Measurements from ENCODE around the gene TET2.
A peak's percentile ranks its signal among the peaks of the same experiment; 100 is the strongest.

Gene TET2

GRCh38 chr4:105265689-105266088 is 119.0 kb downstream of the TET2 start:
- Mint-ChIP-seq H3K27me3 (no peaks in the 10 kb centered on the region), H3K4me3 (no peak overlapping the region), H3K27ac (no peak overlapping the region), H3K36me3 (ENCODE audit: low read depth) (peaks cover 90% of the 10 kb centered on the region), H3K9me3 (no peaks in the 10 kb centered on the region), H3K4me1 (ENCODE audit: low read depth) (peaks cover 4% of the 10 kb centered on the region)
- no peak for DNase-seq

GRCh38 chr4:105267280-105267679 is 120.6 kb downstream of the TET2 start:
- DNase-seq, result no peak
- H3K4me3 Mint-ChIP-seq, result no peak overlapping the region
- peaks cover 9% of the 10 kb centered on the region for H3K4me1 Mint-ChIP-seq (ENCODE audit: low read depth)
- H3K9me3 Mint-ChIP-seq, result no peaks in the 10 kb centered on the region
- peaks cover 90% of the 10 kb centered on the region for H3K36me3 Mint-ChIP-seq (ENCODE audit: low read depth)
- H3K27ac Mint-ChIP-seq, result no peak overlapping the region
- no peaks in the 10 kb centered on the region for H3K27me3 Mint-ChIP-seq

- no peak overlapping the region for H3K4me3 Mint-ChIP-seq
Observed at GRCh38 chr4:105272002-105272401, 125.3 kb downstream of the TET2 start.

GRCh38 chr4:105273230-105273629 is 126.6 kb downstream of the TET2 start:
- DNase-seq, result no peak
- H3K4me1 Mint-ChIP-seq (ENCODE audit: low read depth), result peaks cover 47% of the 10 kb centered on the region
- H3K9me3 Mint-ChIP-seq, result no peaks in the 10 kb centered on the region
- peaks cover 91% of the 10 kb centered on the region for H3K36me3 Mint-ChIP-seq (ENCODE audit: low read depth)
- no peak overlapping the region for H3K4me3 Mint-ChIP-seq
- H3K27ac Mint-ChIP-seq, result peak overlapping the region; percentile 73
- H3K27me3 Mint-ChIP-seq, result no peaks in the 10 kb centered on the region

More at GRCh38 chr4:105272002-105272401, 125.3 kb downstream of the TET2 start:
- H3K27me3 Mint-ChIP-seq, result no peaks in the 10 kb centered on the region
- peaks cover 44% of the 10 kb centered on the region for H3K4me1 Mint-ChIP-seq (ENCODE audit: low read depth)
- H3K9me3 Mint-ChIP-seq, result no peaks in the 10 kb centered on the region
- H3K27ac Mint-ChIP-seq, result peak overlapping the region; percentile 68
- H3K36me3 Mint-ChIP-seq (ENCODE audit: low read depth), result peaks cover 92% of the 10 kb centered on the region
- no peak for DNase-seq

- Mint-ChIP-seq H3K36me3 (ENCODE audit: low read depth) (peaks cover 89% of the 10 kb centered on the region), H3K9me3 (no peaks in the 10 kb centered on the region), H3K4me3 (no peak overlapping the region), H3K4me1 (ENCODE audit: low read depth) (peaks cover 52% of the 10 kb centered on the region), H3K27ac (peak overlapping the region; percentile 73), H3K27me3 (no peaks in the 10 kb centered on the region)
- DNase-seq, result no peak
Observed at GRCh38 chr4:105274090-105274489, 127.4 kb downstream of the TET2 start.

GRCh38 chr4:105274504-105274903 is 127.8 kb downstream of the TET2 start:
- peaks cover 56% of the 10 kb centered on the region for H3K4me1 Mint-ChIP-seq (ENCODE audit: low read depth)
- peaks cover 88% of the 10 kb centered on the region for H3K36me3 Mint-ChIP-seq (ENCODE audit: low read depth)
- DNase-seq, result no peak
- H3K27ac Mint-ChIP-seq, result peak overlapping the region; percentile 82
- no peaks in the 10 kb centered on the region for H3K9me3 Mint-ChIP-seq
- no peaks in the 10 kb centered on the region for H3K27me3 Mint-ChIP-seq
- H3K4me3 Mint-ChIP-seq, result no peak overlapping the region

GRCh38 chr4:105276361-105277104 is 129.9 kb downstream of the TET2 start:
- H3K36me3 Mint-ChIP-seq (ENCODE audit: low read depth), result peaks cover 69% of the 10 kb centered on the region
- no peak overlapping the region for H3K4me3 Mint-ChIP-seq
- H3K27me3 Mint-ChIP-seq, result no peaks in the 10 kb centered on the region
- DNase-seq, result no peak
- H3K4me1 Mint-ChIP-seq (ENCODE audit: low read depth), result peaks cover 58% of the 10 kb centered on the region
- H3K9me3 Mint-ChIP-seq, result no peaks in the 10 kb centered on the region
- H3K27ac Mint-ChIP-seq, result peak overlapping the region; percentile 35

GRCh38 chr4:105277702-105278101 is 131.0 kb downstream of the TET2 start:
- no peak for DNase-seq
- Mint-ChIP-seq H3K27ac (no peak overlapping the region), H3K36me3 (ENCODE audit: low read depth) (peaks cover 57% of the 10 kb centered on the region), H3K4me3 (no peak overlapping the region), H3K27me3 (no peaks in the 10 kb centered on the region), H3K9me3 (no peaks in the 10 kb centered on the region), H3K4me1 (ENCODE audit: low read depth) (peaks cover 52% of the 10 kb centered on the region)

GRCh38 chr4:105279314-105279713 is 132.6 kb downstream of the TET2 start:
- Mint-ChIP-seq H3K4me3 (no peak overlapping the region), H3K36me3 (ENCODE audit: low read depth) (peaks cover 41% of the 10 kb centered on the region), H3K4me1 (ENCODE audit: low read depth) (peaks cover 39% of the 10 kb centered on the region), H3K9me3 (no peaks in the 10 kb centered on the region), H3K27me3 (no peaks in the 10 kb centered on the region), H3K27ac (no peak overlapping the region)
- DNase-seq, result no peak

- no peak for DNase-seq
- no peak overlapping the region for H3K27ac Mint-ChIP-seq
- peaks cover 32% of the 10 kb centered on the region for H3K4me1 Mint-ChIP-seq (ENCODE audit: low read depth)
- H3K36me3 Mint-ChIP-seq (ENCODE audit: low read depth), result peaks cover 29% of the 10 kb centered on the region
- no peaks in the 10 kb centered on the region for H3K27me3 Mint-ChIP-seq
- no peak overlapping the region for H3K4me3 Mint-ChIP-seq
- H3K9me3 Mint-ChIP-seq, result no peaks in the 10 kb centered on the region
Observed at GRCh38 chr4:105280338-105281123, 133.9 kb downstream of the TET2 start.

GRCh38 chr4:105281124-105281415 is 134.4 kb downstream of the TET2 start:
- Mint-ChIP-seq H3K27me3 (no peaks in the 10 kb centered on the region), H3K4me3 (no peak overlapping the region), H3K36me3 (ENCODE audit: low read depth) (peaks cover 24% of the 10 kb centered on the region), H3K27ac (no peak overlapping the region), H3K4me1 (ENCODE audit: low read depth) (peaks cover 29% of the 10 kb centered on the region), H3K9me3 (no peaks in the 10 kb centered on the region)
- DNase-seq, result no peak

GRCh38 chr4:105282489-105282888 is 135.8 kb downstream of the TET2 start:
- Mint-ChIP-seq H3K4me3 (no peak overlapping the region), H3K4me1 (ENCODE audit: low read depth) (peaks cover 27% of the 10 kb centered on the region), H3K27me3 (no peaks in the 10 kb centered on the region)

GRCh38 chr4:105283501-105283900 is 136.8 kb downstream of the TET2 start:
- H3K27me3 Mint-ChIP-seq, result no peaks in the 10 kb centered on the region
- H3K4me1 Mint-ChIP-seq (ENCODE audit: low read depth), result peaks cover 23% of the 10 kb centered on the region
- no peak overlapping the region for H3K4me3 Mint-ChIP-seq
- H3K9me3 Mint-ChIP-seq, result peaks cover 7% of the 10 kb centered on the region
- peaks cover 14% of the 10 kb centered on the region for H3K36me3 Mint-ChIP-seq (ENCODE audit: low read depth)
- no peak for DNase-seq
- H3K27ac Mint-ChIP-seq, result no peak overlapping the region

More at GRCh38 chr4:105282489-105282888, 135.8 kb downstream of the TET2 start:
- H3K9me3 Mint-ChIP-seq, result peaks cover 5% of the 10 kb centered on the region
- H3K36me3 Mint-ChIP-seq (ENCODE audit: low read depth), result peaks cover 16% of the 10 kb centered on the region
- DNase-seq, result no peak
- no peak overlapping the region for H3K27ac Mint-ChIP-seq

GRCh38 chr4:105288121-105288520 is 141.4 kb downstream of the TET2 start:
- peaks cover 7% of the 10 kb centered on the region for H3K36me3 Mint-ChIP-seq (ENCODE audit: low read depth)
- no peak for DNase-seq
- no peaks in the 10 kb centered on the region for H3K27me3 Mint-ChIP-seq
- H3K4me1 Mint-ChIP-seq (ENCODE audit: low read depth), result peaks cover 5% of the 10 kb centered on the region
- H3K27ac Mint-ChIP-seq, result no peak overlapping the region
- peaks cover 17% of the 10 kb centered on the region for H3K9me3 Mint-ChIP-seq
- H3K4me3 Mint-ChIP-seq, result no peak overlapping the region

GRCh38 chr4:105291925-105292324 is 145.2 kb downstream of the TET2 start:
- Mint-ChIP-seq H3K27ac (no peak overlapping the region), H3K36me3 (ENCODE audit: low read depth) (peaks cover 4% of the 10 kb centered on the region), H3K9me3 (peaks cover 15% of the 10 kb centered on the region), H3K4me1 (ENCODE audit: low read depth) (peaks cover 2% of the 10 kb centered on the region), H3K4me3 (no peak overlapping the region), H3K27me3 (no peaks in the 10 kb centered on the region)
- no peak for DNase-seq

Measured in activated T-cell treated with anti-CD3 and anti-CD28 coated beads, Interleukin-2, amount 50 U/mL, for 24 hours (primary cell).